ENCODE data around the gene RDH8. TPM values are rescaled to one million over a fixed set of nuclear protein-coding genes. Genes with fewer than 3 reads are reported as not detected.

The RDH8 gene
- total and polyA plus RNA-seq, 8 donors: not detected

GRCh38 chr19:10008184-10008765 is 5.0 kb upstream of the RDH8 start:
- Histone ChIP-seq H3K4me3 (no peak overlapping the region), H3K36me3 (no peaks in the 10 kb centered on the region), H3K27me3 (peaks cover 17 to 96% of the 10 kb centered on the region in 2 donors), H3K27ac (peak overlapping the region; percentile 13 to 48), H3K4me1 (no peaks in the 10 kb centered on the region), H3K9me3 (no peaks in the 10 kb centered on the region)
- DNase-seq: no peak
- no peak for ATAC-seq
- TF ChIP-seq CTCF (IDR thresholded peaks at IDR 0.05): no peak
- intact Hi-C loops (cut with DNase I): no loop called here

GRCh38 chr19:10009714-10010224 is 3.5 kb upstream of the RDH8 start:
- Histone ChIP-seq H3K9me3 (no peaks in the 10 kb centered on the region), H3K4me3 (peak overlapping the region; percentile 21 to 33), H3K27me3 (peaks cover 17 to 99% of the 10 kb centered on the region in 2 donors), H3K27ac (no peak overlapping the region), H3K4me1 (no peaks in the 10 kb centered on the region), H3K36me3 (no peaks in the 10 kb centered on the region)
- ATAC-seq: no peak
- TF ChIP-seq CTCF (IDR thresholded peaks at IDR 0.05): no peak
- DNase-seq: no peak
- intact Hi-C loops (cut with DNase I): no loop called here

- Histone ChIP-seq H3K27ac (no peak within 1 kb of the TSS), H3K4me3 (peak within 1 kb of the TSS; percentile 21 to 33), H3K27me3 (peaks cover 17 to 99% of the 10 kb centered on the region in 2 donors), H3K4me1 (no peaks in the 10 kb centered on the region), H3K9me3 (no peaks in the 10 kb centered on the region), H3K36me3 (no peaks in the 10 kb centered on the region)
- ATAC-seq (peak; percentile 39), DNase-seq (peak in 2 of 4 donors; percentile 55 to 78)
- intact Hi-C loops (cut with DNase I): no loop called here
- no peak for TF ChIP-seq CTCF (IDR thresholded peaks at IDR 0.05)
Measured at GRCh38 chr19:10010247-10010691, 3.0 kb upstream of the RDH8 start, which contains the start of gene COL5A3. TSS of gene COL5A3 (minus strand) at chr19:10010504. CDS start at chr19:10010385, 119 bp downstream.

GRCh38 chr19:10010939-10011338 is 2.3 kb upstream of the RDH8 start:
- ATAC-seq (no peak), DNase-seq (no peak)
- Histone ChIP-seq H3K4me1 (no peaks in the 10 kb centered on the region), H3K4me3 (no peak overlapping the region), H3K27ac (no peak overlapping the region), H3K27me3 (peaks cover 17 to 97% of the 10 kb centered on the region in 2 donors), H3K36me3 (no peaks in the 10 kb centered on the region), H3K9me3 (no peaks in the 10 kb centered on the region)
- TF ChIP-seq CTCF (IDR thresholded peaks at IDR 0.05): no peak
- intact Hi-C loops (cut with DNase I): no loop called here

DNA sequence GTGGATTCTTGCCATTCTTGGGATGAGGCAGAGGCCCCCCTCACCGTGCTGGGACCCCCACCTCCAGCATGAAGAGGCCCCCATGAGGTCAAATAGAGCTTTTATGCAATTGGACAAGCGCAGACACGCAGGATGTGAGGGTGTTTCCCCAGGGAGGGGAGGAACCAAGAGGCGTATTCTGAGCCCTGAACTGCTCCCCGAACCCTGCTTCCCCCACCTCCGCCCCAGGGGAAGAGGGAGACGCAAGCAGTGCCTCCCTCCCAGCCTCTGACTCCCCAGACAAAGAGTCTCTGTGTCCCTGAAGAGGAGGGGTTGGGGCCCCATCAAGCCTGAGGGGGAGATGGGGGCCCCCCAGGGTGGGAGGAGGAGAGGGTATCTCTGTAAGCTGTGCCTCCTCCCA is 1.3 kb upstream of the RDH8 start:
- ATAC-seq (no peak), DNase-seq (no peak)
- no peak overlapping the region for H3K27ac ChIP-seq
- no peak overlapping the region for H3K4me3 ChIP-seq
- no peaks in the 10 kb centered on the region for H3K4me1 ChIP-seq
- intact Hi-C loops (cut with DNase I): no loop called here
- H3K27me3 ChIP-seq: peaks cover 17 to 94% of the 10 kb centered on the region in 2 donors
- H3K9me3 ChIP-seq: no peaks in the 10 kb centered on the region
- no peak for TF ChIP-seq CTCF (IDR thresholded peaks at IDR 0.05)
- no peaks in the 10 kb centered on the region for H3K36me3 ChIP-seq

Measured in left lung (tissue), 10 donors.